Measurements from ENCODE around the gene KDM6B. TPM values are rescaled to one million over a fixed set of nuclear protein-coding genes. Genes with fewer than 3 reads are reported as not detected.
A peak's percentile ranks its signal among the peaks of the same experiment; 100 is the strongest.
"Not testable (repeated sequence)": the region's sequence is repeated elsewhere in the genome, so short reads cannot be mapped to it uniquely, and the experiment has no call there.

The KDM6B gene
- 1.3 and 1.8 TPM in 2 replicates for total RNA-seq

- DNase-seq (ENCODE audit: low read depth in 2 of 2): peak; percentile 92
These were observed at the start of gene KDM6B for GRCh38 chr17:7833795-7834541. Gene KDM6B, plus strand, starts transcription at chr17:7834217. Its CDS starts 11,338 bp downstream, at chr17:7845555.

DNA sequence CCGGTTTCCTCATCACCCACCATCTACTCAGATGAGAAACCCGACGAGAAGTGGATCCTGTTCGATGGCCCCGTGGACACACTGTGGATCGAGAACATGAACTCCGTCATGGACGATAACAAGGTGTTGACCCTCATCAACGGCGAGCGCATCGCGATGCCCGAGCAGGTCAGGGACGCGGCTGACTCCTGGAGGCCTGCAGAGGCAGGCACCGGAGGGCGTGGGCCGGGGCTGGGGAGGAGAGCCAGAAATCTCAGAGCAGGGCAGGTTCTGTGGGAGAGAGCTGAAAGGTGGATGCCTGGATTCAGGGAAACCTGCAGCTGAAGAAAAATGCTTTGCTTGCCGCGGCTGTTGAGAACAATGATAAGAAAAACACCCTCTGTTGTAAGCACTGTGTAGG is 47.2 kb upstream of the KDM6B start:
- no peak for DNase-seq (ENCODE audit: low read depth in 2 of 2)

DNA sequence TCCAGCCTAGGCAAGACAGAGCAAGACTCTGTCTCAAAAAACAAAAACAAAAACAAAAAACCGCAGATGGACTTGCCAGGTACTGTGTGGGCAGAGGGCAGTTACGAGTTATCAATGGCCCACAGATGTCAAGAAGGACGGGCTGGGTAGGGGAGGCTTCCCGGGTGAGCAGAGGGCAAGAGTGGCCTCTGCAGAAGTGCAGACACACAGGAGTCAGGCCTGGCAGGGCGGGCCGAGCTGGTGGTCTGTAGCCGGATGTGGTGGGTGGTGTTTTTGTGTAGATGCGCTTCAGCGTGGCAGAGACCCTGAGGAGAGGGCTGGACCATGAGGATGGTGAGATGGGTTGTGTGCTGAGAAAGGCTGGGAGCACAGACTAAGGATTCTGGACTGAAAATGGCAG is 44.9 kb upstream of the KDM6B start:
- DNase-seq (ENCODE audit: low read depth in 2 of 2): no peak

GRCh38 chr17:7790150-7790549 is 43.9 kb upstream of the KDM6B start:
- DNase-seq (ENCODE audit: low read depth in 2 of 2): no peak

DNA sequence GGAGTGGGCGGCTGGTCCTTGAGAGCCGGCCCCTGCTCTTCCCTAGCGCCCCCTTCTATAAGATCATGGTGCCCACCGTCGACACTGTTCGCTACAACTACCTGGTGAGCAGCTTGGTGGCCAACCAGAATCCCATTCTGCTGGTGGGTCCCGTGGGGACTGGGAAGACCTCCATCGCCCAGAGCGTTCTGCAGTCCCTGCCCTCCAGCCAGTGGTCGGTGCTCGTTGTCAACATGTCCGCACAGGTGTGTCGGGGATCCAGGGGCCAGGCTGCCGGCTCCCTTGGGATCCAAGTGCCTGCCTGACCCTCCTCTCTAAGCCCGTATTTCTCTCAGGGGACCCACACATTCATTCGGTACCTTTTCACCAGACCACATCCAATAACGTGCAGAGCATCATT is 41.4 kb upstream of the KDM6B start:
- DNase-seq (ENCODE audit: low read depth in 2 of 2): no peak

DNA sequence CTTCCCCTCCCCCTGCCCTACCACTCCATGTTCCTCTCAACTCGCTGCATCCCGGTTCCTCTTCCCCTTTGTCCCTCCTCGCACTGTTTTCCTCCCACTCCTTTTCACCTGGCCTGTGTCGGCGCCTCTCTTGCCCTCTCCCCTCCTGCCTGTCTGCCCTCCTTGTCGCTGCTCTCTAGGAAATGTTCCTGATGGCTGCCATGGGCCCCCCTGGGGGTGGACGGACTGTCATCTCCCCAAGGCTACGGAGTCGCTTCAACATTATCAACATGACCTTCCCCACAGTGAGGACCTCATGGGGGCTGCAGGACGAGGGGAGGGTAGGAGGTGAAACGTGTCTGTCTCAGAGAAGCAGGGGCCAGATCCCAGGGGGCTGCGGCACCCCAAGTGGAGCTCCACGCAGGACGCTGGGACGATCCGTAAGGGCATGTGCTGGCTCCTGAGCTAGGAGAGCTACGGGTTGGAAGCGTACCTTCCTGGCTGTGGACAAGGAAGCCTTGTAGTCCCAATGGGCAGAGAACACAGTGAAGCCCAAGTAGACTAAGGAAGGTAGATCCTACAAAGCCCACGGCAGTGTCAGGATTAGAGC is 39.8 kb upstream of the KDM6B start:
- DNase-seq (ENCODE audit: low read depth in 2 of 2): no peak

- no peak for DNase-seq (ENCODE audit: low read depth in 2 of 2)
These were observed 36.0 kb upstream of the KDM6B start for GRCh38 chr17:7797976-7798375.

GRCh38 chr17:7798839-7799238 is 35.2 kb upstream of the KDM6B start:
- DNase-seq (ENCODE audit: low read depth in 2 of 2): no peak

DNA sequence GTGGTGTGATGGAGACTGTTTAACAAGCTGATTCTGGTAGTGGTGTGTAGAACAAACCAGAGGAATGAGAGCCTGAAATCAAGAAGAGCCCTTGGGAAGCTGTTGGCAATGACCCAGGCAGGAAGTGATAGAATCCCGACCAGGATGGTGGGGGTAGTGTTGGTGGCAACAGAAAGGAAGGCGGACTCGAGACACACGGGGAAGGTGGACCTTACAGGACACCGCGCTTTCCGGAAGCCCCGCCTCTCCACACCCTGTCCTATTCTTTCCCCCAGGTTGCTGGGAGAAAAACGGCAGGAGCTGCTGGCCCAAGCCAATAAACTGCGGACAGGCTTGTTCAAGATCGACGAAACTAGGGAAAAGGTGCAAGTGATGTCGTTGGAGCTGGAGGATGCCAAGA is 30.0 kb upstream of the KDM6B start:
- DNase-seq (ENCODE audit: low read depth in 2 of 2): peak; percentile 10 to 17

DNA sequence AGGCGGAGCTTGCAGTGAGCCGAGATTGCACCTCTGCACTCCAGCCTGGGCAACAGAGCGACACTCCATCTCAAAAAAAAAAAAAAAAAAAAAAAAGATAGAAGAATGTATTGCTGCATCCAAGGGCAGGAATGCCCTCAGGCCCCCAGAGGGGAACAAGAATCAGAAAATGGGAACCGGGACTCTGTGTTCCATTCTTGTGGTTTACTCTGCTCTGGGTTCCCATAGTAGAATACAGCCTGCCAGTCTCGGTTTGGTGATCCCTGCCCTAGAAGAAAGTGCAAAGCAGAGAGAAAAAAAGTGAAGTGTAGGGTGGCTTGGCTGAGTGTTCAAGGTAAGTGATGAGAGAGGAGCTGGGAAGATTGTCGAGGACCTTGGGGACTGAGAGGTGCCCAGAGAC is 27.4 kb upstream of the KDM6B start:
- DNase-seq (ENCODE audit: low read depth in 2 of 2): no peak

GRCh38 chr17:7807206-7807605 is 26.8 kb upstream of the KDM6B start:
- DNase-seq (ENCODE audit: low read depth in 2 of 2): no peak

- DNase-seq (ENCODE audit: low read depth in 2 of 2): no peak
These were observed 24.8 kb upstream of the KDM6B start for GRCh38 chr17:7809086-7809790.

DNA sequence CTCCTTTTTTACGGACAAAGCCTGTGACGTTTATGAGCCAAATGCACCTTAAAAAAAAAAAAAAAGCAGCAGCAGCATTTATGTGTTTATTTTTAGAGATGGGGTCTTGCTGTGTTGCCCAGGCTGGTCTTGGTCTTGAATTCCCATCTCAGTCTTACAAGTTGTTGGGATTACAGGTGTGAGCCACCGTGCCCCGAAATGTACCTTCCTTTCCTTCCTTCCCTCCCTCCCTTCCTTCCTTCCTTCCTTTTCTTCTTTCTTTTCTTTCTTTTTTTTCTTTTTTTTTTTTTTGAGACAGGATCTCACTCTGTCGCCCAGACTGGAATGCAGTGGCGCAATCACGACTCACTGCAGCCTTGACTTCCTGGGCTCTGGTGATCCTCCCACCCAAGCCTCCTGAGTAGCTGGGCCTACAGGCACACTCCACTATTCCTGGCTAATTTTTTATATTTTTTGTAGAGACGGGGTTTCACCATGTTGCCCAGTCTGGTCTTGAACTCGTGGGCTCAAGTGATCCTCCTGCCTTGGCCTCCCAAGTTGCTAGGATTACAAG is 24.1 kb upstream of the KDM6B start:
- not testable (repeated sequence) for DNase-seq (ENCODE audit: low read depth in 2 of 2)

GRCh38 chr17:7811251-7811650 is 22.8 kb upstream of the KDM6B start:
- DNase-seq (ENCODE audit: low read depth in 2 of 2): no peak

DNA sequence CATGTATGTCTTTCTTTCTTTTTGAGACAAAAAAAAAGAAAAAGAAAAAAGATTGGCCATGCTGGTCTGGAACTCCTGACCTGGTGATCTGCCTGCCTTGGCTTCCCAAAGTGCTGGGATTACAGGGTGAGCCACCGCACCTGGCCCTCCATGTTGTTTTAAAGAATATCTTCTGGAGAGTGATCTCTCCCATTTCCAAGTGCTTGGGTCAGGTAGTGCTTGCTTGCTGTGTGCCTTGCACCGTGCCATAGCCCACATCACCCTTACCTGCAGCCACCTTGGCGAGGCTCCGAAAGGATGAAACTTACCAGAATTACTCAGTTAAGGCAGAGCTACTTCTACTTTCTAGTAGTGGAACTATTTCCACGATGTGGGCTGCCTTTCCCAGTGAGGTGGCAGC is 19.0 kb upstream of the KDM6B start:
- no peak for DNase-seq (ENCODE audit: low read depth in 2 of 2)

DNA sequence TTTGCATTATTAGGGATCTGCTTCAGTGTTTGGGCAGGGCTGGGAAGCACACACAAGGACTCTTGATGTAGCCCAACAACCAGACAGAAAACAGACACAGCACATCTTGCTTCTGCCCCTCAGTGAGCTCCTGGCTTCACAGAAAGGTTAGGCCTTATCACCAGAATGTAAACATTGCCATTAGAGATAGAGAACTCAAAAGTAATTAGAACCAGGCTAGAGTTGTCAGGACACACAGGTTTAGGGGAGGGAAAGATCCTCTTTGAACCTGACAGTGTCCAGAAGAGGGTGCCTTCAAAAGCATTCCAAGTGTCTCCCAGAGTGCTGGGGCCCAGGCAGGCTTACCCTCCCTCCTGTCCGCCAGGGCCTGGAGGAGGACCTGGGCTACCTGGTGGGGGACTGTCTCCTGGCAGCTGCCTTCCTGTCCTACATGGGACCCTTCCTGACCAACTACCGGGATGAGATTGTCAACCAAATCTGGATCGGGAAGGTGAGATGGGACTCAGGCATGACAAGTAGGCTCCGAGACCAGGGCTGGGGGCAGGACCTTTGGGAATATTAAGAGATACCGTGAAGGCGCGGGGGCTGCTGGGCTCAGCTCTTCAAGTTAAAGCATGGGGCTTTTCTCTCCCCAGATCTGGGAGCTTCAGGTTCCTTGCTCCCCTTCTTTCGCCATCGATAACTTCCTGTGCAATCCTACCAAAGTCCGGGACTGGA is 16.9 kb upstream of the KDM6B start:
- no peak for DNase-seq (ENCODE audit: low read depth in 2 of 2)

DNA sequence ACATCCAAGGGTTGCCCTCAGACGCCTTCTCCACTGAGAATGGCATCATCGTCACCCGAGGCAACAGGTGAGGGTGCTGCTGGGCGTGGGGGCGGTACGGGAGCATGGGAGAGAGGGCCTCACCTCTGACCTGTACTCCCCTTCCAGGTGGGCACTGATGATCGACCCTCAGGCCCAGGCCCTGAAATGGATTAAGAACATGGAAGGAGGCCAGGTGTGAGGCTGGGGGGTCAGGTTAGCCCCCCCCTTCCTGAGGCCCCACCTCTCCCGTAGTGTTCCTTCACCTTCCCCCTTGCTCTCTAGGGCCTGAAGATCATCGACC is 16.4 kb upstream of the KDM6B start:
- no peak for DNase-seq (ENCODE audit: low read depth in 2 of 2)

- DNase-seq (ENCODE audit: low read depth in 2 of 2): no peak
These were observed 16.0 kb upstream of the KDM6B start for GRCh38 chr17:7818026-7818425.

GRCh38 chr17:7818746-7819645 is 15.0 kb upstream of the KDM6B start:
- DNase-seq (ENCODE audit: low read depth in 2 of 2): no peak

DNA sequence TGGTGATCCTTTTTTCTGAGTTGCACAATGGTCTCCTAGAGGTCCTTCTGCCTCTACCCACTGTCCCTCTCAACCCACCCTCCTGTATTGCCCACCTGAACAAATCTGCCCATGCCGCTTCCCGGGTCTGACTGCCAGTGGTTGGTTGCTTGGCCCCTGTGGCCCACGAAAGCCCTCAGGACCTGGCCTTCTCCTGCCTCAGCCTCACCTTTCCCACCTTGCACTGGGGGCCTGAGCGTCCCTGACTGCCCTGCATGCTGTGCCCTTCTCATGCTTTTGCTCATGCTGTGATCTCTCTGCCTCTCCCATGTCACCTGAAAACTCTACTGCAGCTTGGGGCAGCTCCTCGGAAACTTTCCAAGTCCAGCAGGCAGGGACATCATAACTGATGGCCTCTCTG is 13.8 kb upstream of the KDM6B start:
- DNase-seq (ENCODE audit: low read depth in 2 of 2): no peak

GRCh38 chr17:7822126-7822525 is 11.9 kb upstream of the KDM6B start:
- DNase-seq (ENCODE audit: low read depth in 2 of 2): no peak
